Left renal pelvis (tissue), 4 donors: Measurements from ENCODE around the gene ANGPTL4. TPM values are rescaled to one million over a fixed set of nuclear protein-coding genes. Genes with fewer than 3 reads are reported as not detected.
"Not testable (repeated sequence)": the region's sequence is repeated elsewhere in the genome, so short reads cannot be mapped to it uniquely, and the experiment has no call there.

ENCODE experiments used
- DNase-seq, 4 donors: peaks; one replicate each; pipeline ENCODE4 v3.0.0-alpha.2; 2013; ENCODE audit warnings: low read depth in 4 of 4, low spot score in 3 of 4
- polyA plus RNA-seq, 4 donors: library from polyadenylated mRNA; unstranded; fragments of 120-200 nt; gene quantifications; one replicate each; pipeline ENCODE4 v1.2.1, GENCODE V29; 2013; ENCODE audit not compliant: insufficient read length in 4 of 4

Gene ANGPTL4
- polyA plus RNA-seq, 4 donors: 2.8 to 5.3 (median 3.4) TPM

GRCh38 chr19:8388612-8388958, 24.6 kb downstream of the ANGPTL4 start:
- no peak for DNase-seq

DNA sequence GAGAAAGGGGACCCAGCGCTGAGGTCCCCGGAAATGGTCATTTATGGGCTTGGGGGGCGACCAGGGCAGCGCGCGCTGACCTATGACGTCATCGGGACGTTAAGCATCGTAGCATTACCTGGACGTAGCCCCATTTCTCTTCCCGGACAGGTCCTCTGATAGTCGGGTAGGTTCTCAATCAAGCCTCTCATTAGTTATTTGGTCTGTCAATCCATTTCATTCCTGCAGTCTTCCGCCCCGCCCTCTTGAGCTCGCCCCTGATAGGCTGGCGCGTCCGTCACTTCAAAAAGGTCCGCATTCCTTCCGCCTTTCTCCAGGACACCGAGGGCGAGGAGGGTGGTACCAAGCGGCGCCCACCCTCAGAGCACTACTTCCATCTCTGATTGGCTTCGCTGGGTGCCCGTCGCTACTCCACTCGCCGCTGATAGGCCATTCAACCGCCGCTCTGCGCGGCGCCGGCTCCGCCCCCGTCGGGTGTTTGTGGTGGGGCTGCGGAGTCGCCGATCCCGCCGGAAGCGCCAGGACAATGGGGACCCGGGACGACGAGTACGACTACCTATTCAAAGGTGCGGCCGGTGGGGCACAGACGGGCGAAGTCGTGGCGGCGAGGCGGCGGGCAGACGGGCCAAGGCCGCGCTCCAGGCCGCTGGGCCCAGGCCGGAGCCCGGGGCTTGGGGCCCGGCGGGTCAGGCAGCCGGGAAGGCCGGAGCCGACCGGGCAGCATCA, 26.1 kb downstream of the ANGPTL4 start, which contains the start of gene RAB11B:
Gene RAB11B (plus strand): TSS at position 470 of the 726 bp plus-strand sequence. CDS start 57 bp downstream, at position 527.
- DNase-seq: peak; percentile 99 to 100 (median 99)

DNA sequence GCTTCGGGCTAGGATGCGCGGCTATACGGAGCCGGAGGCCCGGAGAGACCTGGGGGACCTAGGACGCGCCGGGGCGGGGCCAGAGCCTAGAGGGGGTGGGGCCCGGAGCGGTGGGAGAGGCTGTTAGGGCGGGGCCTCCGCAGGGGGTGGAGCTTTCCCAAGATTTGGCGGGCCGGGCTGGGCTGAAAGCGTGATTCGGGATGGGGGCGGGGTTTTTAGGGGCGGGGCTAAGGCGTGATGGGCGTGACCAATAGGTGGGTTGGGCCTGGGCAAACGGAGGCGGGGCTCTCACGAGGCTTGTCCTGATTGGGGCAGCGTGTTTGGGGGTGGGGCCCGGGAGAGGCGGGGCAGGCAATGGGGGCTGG, 26.6 kb downstream of the ANGPTL4 start:
- peak; percentile 70 to 83 (median 80) for DNase-seq

DNA sequence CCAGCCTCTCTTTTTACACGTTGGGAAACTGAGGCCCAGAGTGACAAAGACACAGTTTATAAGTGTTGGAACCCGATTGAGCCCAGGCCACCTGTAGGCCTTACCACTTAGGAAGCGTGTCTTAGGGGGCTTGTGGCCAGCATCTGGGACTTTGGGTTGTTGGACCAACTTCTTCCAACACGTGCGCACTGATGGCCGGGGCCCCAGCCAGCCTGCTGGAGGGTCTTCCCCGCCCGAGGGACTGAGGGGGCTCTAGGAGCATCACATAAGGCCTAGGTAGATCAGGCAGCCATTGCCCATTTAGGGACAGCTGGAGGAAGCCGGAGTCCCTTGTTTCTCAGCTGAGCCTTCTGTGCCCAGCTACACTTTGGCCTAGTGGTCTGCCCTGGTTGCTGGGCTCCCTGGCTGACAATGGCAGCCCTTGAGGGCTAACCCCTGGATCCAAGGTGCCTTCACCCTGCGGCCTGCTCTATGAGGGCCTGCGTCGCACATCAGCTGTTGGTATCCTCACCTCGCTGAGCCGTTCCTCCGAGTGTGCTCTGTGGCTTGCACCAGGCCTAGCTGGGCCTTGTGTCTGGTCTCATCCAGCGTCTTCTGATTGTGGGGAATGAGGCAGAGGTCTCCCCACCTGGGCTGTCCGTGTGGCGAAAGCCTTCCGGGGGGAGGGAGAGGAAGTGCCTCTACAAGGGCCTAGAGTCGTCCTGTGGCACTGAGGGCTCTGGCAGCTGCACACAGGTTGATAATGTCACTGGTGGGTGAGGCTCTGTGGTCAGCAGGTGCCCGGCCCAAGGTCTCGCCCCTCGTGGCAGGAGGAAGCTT, 27.5 kb downstream of the ANGPTL4 start:
- no peak for DNase-seq

DNA sequence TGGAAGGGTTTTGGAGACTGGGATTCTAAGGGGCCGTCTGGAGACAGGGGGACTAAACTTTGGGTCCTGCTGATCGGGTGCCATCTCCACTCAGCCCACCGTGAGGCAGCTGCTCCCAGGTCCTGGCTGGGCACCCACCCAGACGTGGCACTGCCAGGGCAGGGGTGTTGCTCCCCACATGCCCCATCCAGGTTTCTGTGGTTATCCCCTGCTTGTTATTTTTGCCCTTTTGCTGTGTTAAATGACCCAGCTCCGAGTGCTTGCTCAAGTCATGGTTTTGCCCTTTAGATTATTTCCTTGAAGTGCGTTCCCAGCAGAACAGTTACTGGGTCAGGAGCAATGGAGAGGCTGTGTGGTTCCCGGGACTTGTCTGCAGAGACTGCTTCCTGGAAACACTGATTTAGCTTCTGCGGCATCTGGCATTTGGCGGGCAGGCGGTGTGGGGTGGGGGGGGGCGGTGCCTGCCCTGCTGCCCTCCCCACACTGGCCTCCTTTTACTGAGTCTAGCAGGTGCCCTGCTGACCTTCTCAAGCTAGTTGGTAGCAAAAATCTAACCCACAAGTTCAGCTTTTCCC, 28.1 kb downstream of the ANGPTL4 start:
- no peak for DNase-seq

GRCh38 chr19:8393192-8393870, 29.4 kb downstream of the ANGPTL4 start:
- no peak for DNase-seq

DNA sequence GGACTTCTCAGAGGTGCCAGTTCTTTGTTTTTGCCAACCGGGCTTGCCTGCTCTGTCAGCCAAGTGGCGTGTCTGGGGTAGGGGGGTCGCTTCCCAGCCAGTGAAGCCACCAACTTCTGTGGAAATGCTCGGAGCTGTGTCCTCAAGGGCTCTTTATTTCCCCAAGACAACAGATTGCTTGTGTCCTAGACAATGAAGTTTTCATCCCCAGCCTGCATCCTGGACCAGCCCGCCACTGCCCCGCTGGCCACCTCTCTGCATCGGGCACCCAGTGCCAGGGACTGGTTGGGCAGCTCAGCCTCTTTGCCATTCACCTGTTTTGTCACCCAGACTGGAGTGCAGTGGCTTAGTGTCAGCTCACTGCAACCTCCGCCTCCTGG, 29.9 kb downstream of the ANGPTL4 start:
- DNase-seq: no peak

DNA sequence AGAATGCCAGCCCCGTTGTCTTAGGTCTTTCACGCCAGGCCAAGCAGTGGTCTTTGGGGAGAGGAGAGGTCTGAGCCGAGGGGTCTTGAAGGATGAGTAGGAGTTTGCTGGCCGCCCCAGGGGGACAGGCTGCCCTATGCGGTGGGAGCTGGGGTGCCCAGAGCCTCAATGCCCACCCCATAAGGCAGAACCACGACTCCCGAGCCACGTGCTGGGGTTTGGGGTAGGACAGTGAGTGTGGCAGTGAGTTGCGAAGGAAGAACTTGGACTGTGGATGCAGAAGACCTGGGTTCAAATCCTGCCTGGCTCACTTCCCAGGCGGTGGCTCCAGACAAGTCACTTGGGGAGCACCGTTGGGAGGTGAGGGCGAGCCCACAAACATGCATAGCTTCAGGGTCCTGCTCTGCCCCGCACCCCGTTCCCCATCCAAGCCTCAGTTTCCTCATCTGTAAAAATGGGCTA, 31.7 kb downstream of the ANGPTL4 start:
- DNase-seq: no peak

GRCh38 chr19:8396185-8396562, 32.2 kb downstream of the ANGPTL4 start:
- DNase-seq: no peak

DNA sequence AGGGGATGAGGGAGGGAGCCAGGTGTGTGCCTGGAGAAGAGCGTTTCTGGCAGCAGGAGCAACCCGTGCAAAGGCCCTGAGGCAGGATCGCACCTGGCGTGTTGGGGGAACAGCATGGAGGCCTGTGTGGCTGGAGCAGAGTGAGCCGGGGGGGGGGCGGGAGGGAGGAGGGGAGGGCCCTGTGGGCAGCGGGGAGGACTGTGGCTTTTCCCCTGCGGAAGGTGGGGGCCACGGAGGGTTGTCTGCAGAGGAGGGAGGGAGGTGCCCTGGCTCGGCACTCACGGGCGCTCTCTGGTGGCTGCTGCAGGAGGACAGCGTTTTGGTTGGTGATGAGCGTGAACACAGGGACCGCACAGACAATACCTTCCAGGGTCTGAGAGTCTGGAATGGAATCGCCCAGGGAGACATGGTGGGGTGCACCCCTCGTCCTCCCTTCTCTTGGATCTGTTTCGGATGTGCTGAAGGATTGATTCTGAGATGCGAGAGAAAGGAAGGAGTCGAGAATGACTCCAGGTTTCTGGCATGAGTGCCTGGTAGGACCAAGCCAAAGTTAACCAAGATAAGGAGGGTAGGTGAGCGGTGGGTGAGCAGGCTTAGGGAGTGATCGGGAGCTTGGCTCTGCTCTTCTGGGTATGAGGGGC, 32.7 kb downstream of the ANGPTL4 start:
- no peak for DNase-seq

- no peak for DNase-seq
Measured at GRCh38 chr19:8397271-8397670, 33.3 kb downstream of the ANGPTL4 start.

DNA sequence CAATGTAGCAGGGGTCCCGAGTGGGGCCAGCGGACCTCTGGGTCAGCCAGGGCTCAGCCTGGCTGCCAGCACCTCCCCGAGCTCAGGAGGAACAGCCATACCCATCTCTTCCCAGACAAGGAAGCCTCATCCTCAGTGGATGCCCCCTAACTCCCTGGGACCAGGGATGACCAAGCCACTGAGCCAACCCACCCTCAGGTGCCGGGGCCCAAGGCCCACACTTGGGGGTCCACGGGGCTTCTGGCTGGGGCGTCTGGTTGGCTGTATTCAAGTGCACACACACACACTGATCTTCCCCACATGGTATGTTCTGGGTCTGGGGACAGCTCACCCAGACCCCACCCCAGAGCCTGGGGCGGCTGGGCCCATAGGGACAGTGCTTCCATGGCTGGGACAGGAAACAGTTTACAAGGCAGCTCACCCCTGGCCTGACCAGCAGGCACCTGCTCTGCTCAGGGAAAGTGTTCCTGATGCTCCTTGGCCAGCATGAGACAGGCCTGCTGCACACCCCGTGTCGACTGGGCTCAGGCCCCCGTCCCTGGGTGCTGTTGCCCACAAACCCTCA, 33.9 kb downstream of the ANGPTL4 start:
- no peak for DNase-seq

- DNase-seq: peak in 1 of 4 donors; percentile 49
Measured at GRCh38 chr19:8398311-8398771, 34.4 kb downstream of the ANGPTL4 start.

DNA sequence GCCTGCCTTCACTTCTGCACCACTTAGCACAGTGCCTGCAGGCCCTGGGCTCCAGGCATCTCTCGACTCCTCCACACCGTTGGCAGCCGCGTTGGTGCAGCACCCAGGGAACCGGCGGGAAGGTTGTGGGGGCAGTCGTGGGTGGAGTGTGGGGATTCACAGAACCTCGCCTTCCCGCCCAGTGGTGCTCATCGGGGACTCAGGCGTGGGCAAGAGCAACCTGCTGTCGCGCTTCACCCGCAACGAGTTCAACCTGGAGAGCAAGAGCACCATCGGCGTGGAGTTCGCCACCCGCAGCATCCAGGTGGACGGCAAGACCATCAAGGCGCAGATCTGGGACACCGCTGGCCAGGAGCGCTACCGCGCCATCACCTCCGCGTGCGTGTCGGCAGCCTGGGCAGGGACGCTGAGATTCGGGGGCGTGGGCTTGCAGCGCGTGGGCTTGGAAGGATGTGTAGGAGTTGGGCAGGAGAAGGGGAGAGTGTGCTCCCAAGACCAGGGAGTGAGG, 35.8 kb downstream of the ANGPTL4 start:
- no peak for DNase-seq

GRCh38 chr19:8401981-8402411, 38.0 kb downstream of the ANGPTL4 start:
- DNase-seq: no peak

DNA sequence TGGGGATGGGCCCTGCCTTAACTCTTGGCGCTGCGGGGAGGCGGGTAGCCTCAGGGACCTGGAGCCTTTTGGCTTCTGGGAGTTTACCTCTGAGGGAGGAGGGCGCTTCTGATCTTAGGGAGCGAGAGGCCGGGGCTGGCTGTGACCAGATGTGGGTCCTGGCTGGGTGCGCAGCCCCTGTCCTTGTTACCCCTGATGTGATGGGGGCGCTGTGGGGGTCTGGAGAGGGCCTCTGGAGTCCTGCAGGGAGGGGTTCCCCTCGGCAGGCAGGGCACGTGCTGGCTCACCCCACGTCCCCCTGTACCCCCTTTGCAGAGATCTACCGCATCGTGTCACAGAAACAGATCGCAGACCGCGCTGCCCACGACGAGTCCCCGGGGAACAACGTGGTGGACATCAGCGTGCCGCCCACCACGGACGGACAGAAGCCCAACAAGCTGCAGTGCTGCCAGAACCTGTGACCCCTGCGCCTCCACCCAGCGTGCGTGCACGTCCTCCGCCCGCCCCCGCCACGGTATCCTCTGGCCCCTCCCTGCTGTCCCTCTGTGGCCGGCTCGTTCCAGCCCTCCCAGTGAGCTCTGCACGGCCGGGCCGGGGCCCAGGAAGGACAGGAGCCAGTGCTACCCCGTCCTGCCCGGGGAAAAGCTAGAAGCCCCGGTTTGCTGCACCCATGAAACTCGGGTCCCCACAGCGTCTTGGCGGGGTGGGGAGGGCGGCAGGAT, 39.3 kb downstream of the ANGPTL4 start:
- no peak for DNase-seq

- DNase-seq: no peak
Measured at GRCh38 chr19:8403820-8404109, 39.8 kb downstream of the ANGPTL4 start.

DNA sequence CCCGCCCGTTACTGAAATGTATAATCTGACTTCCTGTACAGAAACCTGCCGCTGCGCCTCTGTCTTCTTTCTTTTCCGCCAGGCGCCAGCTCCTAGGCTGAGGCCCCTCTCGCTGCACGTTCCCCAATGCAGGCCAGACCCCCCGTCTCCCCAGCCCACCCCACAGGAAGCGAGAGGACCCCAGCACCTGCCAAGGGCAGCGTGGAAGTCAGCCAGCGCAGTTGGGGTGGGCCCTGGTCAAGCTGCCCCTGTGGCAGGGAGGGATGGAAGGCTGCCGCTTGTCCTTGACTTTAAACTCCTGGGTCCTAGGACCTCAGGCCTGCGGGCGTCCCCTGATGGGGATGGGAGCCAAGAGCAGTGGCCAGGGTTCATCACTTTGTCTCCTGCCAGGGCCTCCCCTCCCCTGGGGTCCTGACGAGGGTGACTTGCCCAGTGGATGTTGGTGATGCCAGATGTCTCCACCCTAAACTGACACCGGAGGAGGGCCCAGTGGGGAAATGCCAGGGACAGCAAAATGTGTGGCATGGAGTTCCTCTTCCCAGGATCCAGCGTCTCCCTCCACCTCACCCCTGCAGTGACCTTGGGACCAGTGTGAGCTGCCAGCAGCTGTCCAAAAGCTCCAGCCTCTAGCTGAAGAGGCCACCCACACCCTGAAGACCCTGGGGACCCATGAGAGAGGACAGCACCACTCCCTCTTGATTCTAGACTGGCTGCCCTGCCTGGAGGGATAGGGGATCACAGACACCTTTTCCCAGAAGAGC, 40.6 kb downstream of the ANGPTL4 start:
- no peak for DNase-seq

GRCh38 chr19:8410718-8411117, 46.8 kb downstream of the ANGPTL4 start:
- DNase-seq: not testable (repeated sequence)
